Colonic mucosa (tissue), 4 donors: ENCODE measurements around the gene MYH16. TPM values are rescaled to one million over a fixed set of nuclear protein-coding genes. Genes with fewer than 3 reads are reported as not detected.

Experiments
- DNase-seq: peaks from one replicate; pipeline ENCODE4 v3.0.0-alpha.2; 2020
- H3K27ac ChIP-seq: fragments of 200-600 bp; one replicate; pipeline ENCODE4 v1.8.0; 2021
- H3K27me3 ChIP-seq: fragments of 200-600 bp; one replicate; pipeline ENCODE4 v1.8.0; 2021
- H3K36me3 ChIP-seq: fragments of 200-600 bp; one replicate; pipeline ENCODE4 v1.8.0; 2021
- H3K4me1 ChIP-seq: fragments of 200-600 bp; one replicate; pipeline ENCODE4 v1.8.0; 2021; ENCODE audit warnings: mild to moderate bottlenecking
- H3K4me3 ChIP-seq: fragments of 200-600 bp; one replicate; pipeline ENCODE4 v1.8.0; 2021
- H3K9ac ChIP-seq, 2 donors: one replicate each; pipeline ENCODE4 v1.7.0; 2013; ENCODE audit warnings: control low read depth in 2 of 2, low read depth in 2 of 2, low read length in 2 of 2
- H3K9me3 ChIP-seq: fragments of 200-600 bp; one replicate; pipeline ENCODE4 v1.8.0; 2021
- CTCF ChIP-seq: fragments of 200-600 bp; IDR thresholded peaks from one replicate; pipeline ENCODE4 v1.8.0; 2022; ENCODE audit warnings: antibody characterized with exemption, mild to moderate bottlenecking
- intact Hi-C: fragments of 100-400 bp; cut with DNase I; formaldehyde crosslinking; loops from one replicate; pipeline ENCODE4 v1.14.1; 2022
- total RNA-seq, 2 donors: library from RNA; stranded (reverse); fragmentation: NEBNext Ultra II Directional in 1 of 2; extraction: Animal tissue kit (Norgen Biotek cat#: 25700) in 1 of 2; gene quantifications; one replicate each; pipeline ENCODE4 v1.2.1, GENCODE V29; 2021
- donor health status: healthy.
- donor health status: DM: no; HTN: no; CAD: no.
- donor health status: DM: no; HTN: no; CAD: no.

MYH16 gene
- total RNA-seq, 2 donors from 2014 or later, result not detected

GRCh38 chr7:99244939-99245338 lies 27.7 kb upstream of the MYH16 start:
- Histone ChIP-seq H3K27ac (no peak overlapping the region), H3K9ac (no peak overlapping the region), H3K36me3 (no peaks in the 10 kb centered on the region), H3K9me3 (no peaks in the 10 kb centered on the region), H3K4me3 (no peak overlapping the region), H3K27me3 (no peaks in the 10 kb centered on the region), H3K4me1 (no peaks in the 10 kb centered on the region)
- intact Hi-C loops, result no loop called here
- no peak for DNase-seq
- TF ChIP-seq CTCF, result no peak

- H3K27ac ChIP-seq, result no peak overlapping the region
Measured at GRCh38 chr7:99248391-99249095, 24.1 kb upstream of the MYH16 start.

GRCh38 chr7:99249985-99250575 lies 22.6 kb upstream of the MYH16 start:
- TF ChIP-seq CTCF, result no peak

More at GRCh38 chr7:99248391-99249095, 24.1 kb upstream of the MYH16 start:
- DNase-seq, result no peak
- Histone ChIP-seq H3K4me3 (no peak overlapping the region), H3K27me3 (no peaks in the 10 kb centered on the region), H3K9ac (no peak overlapping the region), H3K4me1 (no peaks in the 10 kb centered on the region), H3K36me3 (no peaks in the 10 kb centered on the region), H3K9me3 (no peaks in the 10 kb centered on the region)
- intact Hi-C loops, result no loop called here
- no peak for TF ChIP-seq CTCF

GRCh38 chr7:99252166-99252895 lies 20.3 kb upstream of the MYH16 start:
- H3K9me3 ChIP-seq, result no peaks in the 10 kb centered on the region
- DNase-seq, result no peak
- no peaks in the 10 kb centered on the region for H3K4me1 ChIP-seq
- H3K27ac ChIP-seq, result no peak overlapping the region
- H3K9ac ChIP-seq, result no peak overlapping the region
- H3K4me3 ChIP-seq, result no peak overlapping the region
- intact Hi-C loops, result no loop called here
- no peaks in the 10 kb centered on the region for H3K27me3 ChIP-seq
- H3K36me3 ChIP-seq, result no peaks in the 10 kb centered on the region
- no peak for TF ChIP-seq CTCF

More at GRCh38 chr7:99249985-99250575, 22.6 kb upstream of the MYH16 start:
- Histone ChIP-seq H3K9ac (no peak overlapping the region), H3K4me3 (no peak overlapping the region), H3K4me1 (no peaks in the 10 kb centered on the region), H3K36me3 (no peaks in the 10 kb centered on the region), H3K9me3 (no peaks in the 10 kb centered on the region), H3K27me3 (no peaks in the 10 kb centered on the region), H3K27ac (no peak overlapping the region)
- no peak for DNase-seq
- intact Hi-C loops, result no loop called here

GRCh38 chr7:99253369-99253768 lies 19.3 kb upstream of the MYH16 start:
- Histone ChIP-seq H3K4me3 (no peak overlapping the region), H3K36me3 (no peaks in the 10 kb centered on the region), H3K4me1 (no peaks in the 10 kb centered on the region), H3K27ac (no peak overlapping the region), H3K9ac (no peak overlapping the region), H3K27me3 (no peaks in the 10 kb centered on the region), H3K9me3 (no peaks in the 10 kb centered on the region)
- no peak for DNase-seq
- intact Hi-C loops, result no loop called here
- TF ChIP-seq CTCF, result no peak
